A673 (cell line): ENCODE measurements around the gene TRPM2. TPM values are rescaled to one million over a fixed set of nuclear protein-coding genes. Genes with fewer than 3 reads are reported as not detected.

Source experiments
- BruUV-seq: library from RNA; stranded (reverse); fragments of 400-500 nt; replicated peaks from 2 replicates; lab custom pipeline; 2021; lab: Mats Ljungman, UMichigan
- CTCF ChIA-PET: fragments of 300-600 bp; sonication (Branson Sonifier 250); formaldehyde crosslinking; loops from one replicate; lab custom pipeline; 2022; ENCODE audit warnings: antibody characterized with exemption; lab: Charles Lee
- POLR2A ChIA-PET: fragments of 300-600 bp; sonication (Branson Sonifier 250); formaldehyde crosslinking; loops from one replicate; lab custom pipeline; 2022; ENCODE audit warnings: antibody characterized with exemption; ENCODE audit not compliant: low non-redundant PET; lab: Charles Lee
- DNase-seq: peaks from one replicate; pipeline ENCODE4 v3.0.0-alpha.2; 2015; ENCODE audit warnings: low spot score
- H3K27ac ChIP-seq: fragments of 200-600 bp; sonication (generic); 2 replicates; pipeline ENCODE4 v1.5.1; 2016; ENCODE audit warnings: mixed run types, low read depth, mild to moderate bottlenecking, mixed read lengths, antibody characterized with exemption, low read length; ENCODE audit not compliant: poor library complexity, severe bottlenecking
- H3K27me3 ChIP-seq: fragments of 200-600 bp; sonication (generic); replicated peaks from 2 replicates; pipeline ENCODE4 v1.6.1; 2017; ENCODE audit warnings: mixed run types, low read depth, mild to moderate bottlenecking, mixed read lengths, antibody characterized with exemption, low read length; ENCODE audit not compliant: insufficient read depth, poor library complexity
- H3K36me3 ChIP-seq: fragments of 200-600 bp; sonication (generic); 2 replicates; pipeline ENCODE4 v1.6.1; 2016; ENCODE audit warnings: mixed run types, mild to moderate bottlenecking, mixed read lengths, antibody characterized with exemption, low read length; ENCODE audit not compliant: insufficient read depth, poor library complexity, severe bottlenecking
- H3K4me1 ChIP-seq: fragments of 200-600 bp; sonication (generic); 2 replicates; pipeline ENCODE4 v1.6.1; 2017; ENCODE audit warnings: mixed run types, mild to moderate bottlenecking, mixed read lengths, antibody characterized with exemption, low read length; ENCODE audit not compliant: insufficient read depth, poor library complexity, severe bottlenecking
- H3K4me3 ChIP-seq: fragments of 200-600 bp; sonication (generic); 2 replicates; pipeline ENCODE4 v1.5.1; 2016; ENCODE audit warnings: low read depth, mixed run types, mild to moderate bottlenecking, mixed read lengths, low read length; ENCODE audit not compliant: poor library complexity, severe bottlenecking
- H3K9me3 ChIP-seq: fragments of 200-600 bp; sonication (generic); 2 replicates; pipeline ENCODE4 v1.6.1; 2016; ENCODE audit warnings: mixed run types, low read depth, mild to moderate bottlenecking, mixed read lengths, antibody characterized with exemption, low read length; ENCODE audit not compliant: poor library complexity, severe bottlenecking
- CTCF ChIP-seq: fragments of 300-800, 200-600 bp; sonication (generic); conservative IDR thresholded peaks from 2 replicates; pipeline ENCODE4 v1.5.1; 2017; ENCODE audit warnings: low read depth, mild to moderate bottlenecking, antibody characterized with exemption, low read length, moderate library complexity, mixed read lengths
- EZH2 ChIP-seq: fragments of 200-600 bp; sonication (generic); IDR thresholded peaks from 2 replicates; pipeline ENCODE4 v1.6.1; 2017; ENCODE audit warnings: borderline replicate concordance, low read depth, mild to moderate bottlenecking, mixed read lengths, antibody characterized with exemption, low read length; ENCODE audit not compliant: poor library complexity, severe bottlenecking
- intact Hi-C: fragments of 100-400 bp; cut with micrococcal nuclease; formaldehyde crosslinking; loops from one replicate; pipeline ENCODE4 v1.10.0; 2022; ENCODE audit not compliant: unreplicated experiment
- total RNA-seq: library from RNA; stranded (reverse); gene quantifications from 2 replicates; pipeline ENCODE4 v1.2.3, GENCODE V29; 2021

The TRPM2 gene
- total RNA-seq, 1 experiment from 2014 or later, result 0.21 TPM

- POLR2A ChIA-PET, result no interaction called here
- Histone ChIP-seq H3K36me3 (no peaks in the 10 kb centered on the region), H3K4me3 (no peak overlapping the region), H3K9me3 (no peaks in the 10 kb centered on the region), H3K27ac (no peak overlapping the region), H3K27me3 (no peaks in the 10 kb centered on the region), H3K4me1 (no peaks in the 10 kb centered on the region)
- TF ChIP-seq EZH2 (no peak), CTCF (no peak)
- no peak for DNase-seq
- BruUV-seq, result no TSS peak
- intact Hi-C loops, result no loop called here
- CTCF ChIA-PET, result no interaction called here
Measured at GRCh38 chr21:44437696-44438431, 84.4 kb downstream of the TRPM2 start.

- ChIA-PET CTCF (no interaction called here), POLR2A (no interaction called here)
- no peak for DNase-seq
- TF ChIP-seq CTCF (no peak), EZH2 (no peak)
- H3K9me3 ChIP-seq, result no peaks in the 10 kb centered on the region
- no peaks in the 10 kb centered on the region for H3K4me1 ChIP-seq
- H3K27me3 ChIP-seq, result no peaks in the 10 kb centered on the region
- intact Hi-C loops, result no loop called here
- BruUV-seq, result no TSS peak
- no peak overlapping the region for H3K27ac ChIP-seq
- no peaks in the 10 kb centered on the region for H3K36me3 ChIP-seq
- H3K4me3 ChIP-seq, result no peak overlapping the region
Measured at GRCh38 chr21:44438531-44439210, 85.2 kb downstream of the TRPM2 start.

GRCh38 chr21:44439211-44439600 is 85.8 kb downstream of the TRPM2 start:
- no peaks in the 10 kb centered on the region for H3K9me3 ChIP-seq
- H3K27me3 ChIP-seq, result no peaks in the 10 kb centered on the region
- ChIA-PET POLR2A (no interaction called here), CTCF (no interaction called here)
- no peak overlapping the region for H3K4me3 ChIP-seq
- H3K4me1 ChIP-seq, result no peaks in the 10 kb centered on the region
- no peak for TF ChIP-seq EZH2
- TF ChIP-seq CTCF, result no peak
- H3K36me3 ChIP-seq, result no peaks in the 10 kb centered on the region
- no TSS peak for BruUV-seq
- intact Hi-C loops, result no loop called here
- no peak overlapping the region for H3K27ac ChIP-seq
- no peak for DNase-seq
